DMS 273 treated with DMSO at 0.1 percent for 48 hours (cell line): ENCODE measurements around the gene QSOX1.
"Not testable (repeated sequence)": the region's sequence is repeated elsewhere in the genome, so short reads cannot be mapped to it uniquely, and the experiment has no call there.

Experiments
- DNase-seq: peaks from one replicate; lab custom pipeline; 2025; lab: John Stamatoyannopoulos, UW

The QSOX1 gene, protein sequence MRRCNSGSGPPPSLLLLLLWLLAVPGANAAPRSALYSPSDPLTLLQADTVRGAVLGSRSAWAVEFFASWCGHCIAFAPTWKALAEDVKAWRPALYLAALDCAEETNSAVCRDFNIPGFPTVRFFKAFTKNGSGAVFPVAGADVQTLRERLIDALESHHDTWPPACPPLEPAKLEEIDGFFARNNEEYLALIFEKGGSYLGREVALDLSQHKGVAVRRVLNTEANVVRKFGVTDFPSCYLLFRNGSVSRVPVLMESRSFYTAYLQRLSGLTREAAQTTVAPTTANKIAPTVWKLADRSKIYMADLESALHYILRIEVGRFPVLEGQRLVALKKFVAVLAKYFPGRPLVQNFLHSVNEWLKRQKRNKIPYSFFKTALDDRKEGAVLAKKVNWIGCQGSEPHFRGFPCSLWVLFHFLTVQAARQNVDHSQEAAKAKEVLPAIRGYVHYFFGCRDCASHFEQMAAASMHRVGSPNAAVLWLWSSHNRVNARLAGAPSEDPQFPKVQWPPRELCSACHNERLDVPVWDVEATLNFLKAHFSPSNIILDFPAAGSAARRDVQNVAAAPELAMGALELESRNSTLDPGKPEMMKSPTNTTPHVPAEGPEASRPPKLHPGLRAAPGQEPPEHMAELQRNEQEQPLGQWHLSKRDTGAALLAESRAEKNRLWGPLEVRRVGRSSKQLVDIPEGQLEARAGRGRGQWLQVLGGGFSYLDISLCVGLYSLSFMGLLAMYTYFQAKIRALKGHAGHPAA

DNA sequence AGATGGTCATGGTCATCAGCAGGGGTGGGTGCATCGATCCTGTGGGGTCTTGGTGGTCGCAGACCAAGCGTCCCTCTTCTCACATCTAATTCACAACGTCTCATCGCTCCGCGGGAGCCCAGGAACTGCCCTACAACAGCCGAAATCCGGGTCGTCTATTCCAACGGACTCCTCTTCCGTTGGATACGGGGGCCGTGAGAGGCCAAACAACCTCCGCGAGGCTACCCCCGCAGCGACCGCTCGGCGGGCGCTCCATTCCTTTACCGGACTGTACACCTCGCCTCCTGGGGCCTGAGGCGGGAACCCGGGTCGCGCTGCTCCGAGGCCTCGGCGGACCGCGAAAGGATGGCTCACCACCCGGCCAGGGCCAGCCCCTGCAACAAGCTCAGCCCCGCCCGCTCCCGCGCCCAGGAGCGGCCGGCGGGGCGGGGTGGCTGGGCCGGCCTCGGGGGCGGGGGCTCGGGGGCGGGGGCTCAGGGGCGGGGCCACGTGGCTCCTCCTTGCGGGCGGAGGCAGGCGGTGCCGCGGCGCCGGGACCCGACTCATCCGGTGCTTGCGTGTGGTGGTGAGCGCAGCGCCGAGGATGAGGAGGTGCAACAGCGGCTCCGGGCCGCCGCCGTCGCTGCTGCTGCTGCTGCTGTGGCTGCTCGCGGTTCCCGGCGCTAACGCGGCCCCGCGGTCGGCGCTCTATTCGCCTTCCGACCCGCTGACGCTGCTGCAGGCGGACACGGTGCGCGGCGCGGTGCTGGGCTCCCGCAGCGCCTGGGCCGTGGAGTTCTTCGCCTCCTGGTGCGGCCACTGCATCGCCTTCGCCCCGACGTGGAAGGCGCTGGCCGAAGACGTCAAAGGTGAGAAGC, at the start of gene QSOX1:
Gene QSOX1, plus strand, starts transcription at position 545 of the 857 bp plus-strand sequence. Its CDS starts 39 bp downstream, at position 584.
- DNase-seq, result peak; percentile 38

DNA sequence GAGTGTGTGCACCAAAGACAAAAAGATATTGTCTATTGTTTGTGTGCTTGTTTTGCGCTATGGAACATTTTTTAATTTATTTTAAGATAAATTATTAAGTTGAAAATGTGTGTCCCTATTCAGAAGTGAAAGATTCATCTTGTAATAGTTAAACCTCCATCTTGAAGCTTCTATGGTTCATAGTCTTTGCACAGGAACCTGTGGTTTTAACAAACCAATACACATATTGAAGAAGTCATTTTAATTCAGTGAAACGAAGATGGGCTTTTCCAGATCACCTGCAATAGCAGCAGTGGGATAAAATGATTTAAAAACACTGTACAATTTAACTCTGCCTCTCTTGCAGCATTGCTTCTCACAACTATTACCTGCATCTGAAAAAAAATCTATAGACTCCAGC, 42.6 kb upstream of the QSOX1 start:
- DNase-seq, result no peak

DNA sequence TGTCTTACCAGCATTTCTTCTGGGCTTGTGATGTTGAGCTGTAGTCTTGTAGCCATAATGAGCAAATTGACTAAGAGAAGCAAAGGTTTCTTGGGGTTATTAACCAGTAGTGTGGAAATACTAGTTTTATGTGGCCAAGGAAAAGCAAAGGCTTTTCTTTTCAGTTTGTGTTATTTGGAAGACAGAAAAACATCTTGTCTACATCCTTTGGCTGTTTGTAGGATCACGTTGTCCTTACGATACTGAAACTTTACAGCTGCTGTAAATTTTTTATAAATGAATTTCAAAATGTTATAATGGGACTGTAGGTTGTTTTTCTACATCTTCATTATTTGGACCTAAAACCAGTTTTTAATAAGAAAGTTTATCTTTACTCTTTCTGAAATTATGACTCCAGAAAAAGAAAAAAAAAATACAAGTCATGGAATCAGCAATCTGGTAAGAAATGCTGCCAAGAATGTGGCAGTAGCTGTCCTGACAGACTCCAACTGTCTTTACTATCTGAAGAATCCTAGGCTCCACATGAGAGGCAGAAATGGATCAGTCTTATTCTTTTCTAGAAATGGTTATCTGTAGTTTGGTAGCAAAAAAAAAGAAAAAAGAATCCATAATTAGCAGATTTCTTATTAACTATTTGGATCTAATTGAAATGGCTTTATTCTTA, 41.6 kb upstream of the QSOX1 start:
- DNase-seq, result no peak

DNA sequence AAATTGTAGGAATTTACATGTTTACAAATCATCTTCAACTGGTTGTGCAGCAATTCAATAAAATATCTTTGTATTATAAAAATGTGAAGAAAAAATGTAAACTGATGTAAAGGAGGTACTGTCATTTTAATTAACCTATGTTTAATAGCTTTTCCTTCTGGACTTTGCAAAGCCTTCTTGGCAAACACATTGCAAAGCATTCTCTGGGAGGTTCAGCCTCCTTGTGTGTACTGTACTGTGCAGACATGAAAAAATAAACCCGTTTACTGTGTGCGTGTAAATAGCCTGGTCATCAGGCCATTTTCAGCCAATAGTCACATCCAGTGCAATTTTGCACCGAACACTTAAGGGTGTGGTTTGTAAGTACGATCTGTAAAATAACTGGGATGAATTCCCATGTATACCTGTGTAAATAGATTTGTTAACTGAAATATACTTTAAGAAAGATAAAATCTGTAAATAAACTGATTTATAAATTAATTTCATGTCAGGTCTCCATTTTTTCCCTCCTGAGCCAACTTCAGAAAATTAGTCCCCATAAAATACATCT, 40.2 kb upstream of the QSOX1 start:
- no peak for DNase-seq

DNA sequence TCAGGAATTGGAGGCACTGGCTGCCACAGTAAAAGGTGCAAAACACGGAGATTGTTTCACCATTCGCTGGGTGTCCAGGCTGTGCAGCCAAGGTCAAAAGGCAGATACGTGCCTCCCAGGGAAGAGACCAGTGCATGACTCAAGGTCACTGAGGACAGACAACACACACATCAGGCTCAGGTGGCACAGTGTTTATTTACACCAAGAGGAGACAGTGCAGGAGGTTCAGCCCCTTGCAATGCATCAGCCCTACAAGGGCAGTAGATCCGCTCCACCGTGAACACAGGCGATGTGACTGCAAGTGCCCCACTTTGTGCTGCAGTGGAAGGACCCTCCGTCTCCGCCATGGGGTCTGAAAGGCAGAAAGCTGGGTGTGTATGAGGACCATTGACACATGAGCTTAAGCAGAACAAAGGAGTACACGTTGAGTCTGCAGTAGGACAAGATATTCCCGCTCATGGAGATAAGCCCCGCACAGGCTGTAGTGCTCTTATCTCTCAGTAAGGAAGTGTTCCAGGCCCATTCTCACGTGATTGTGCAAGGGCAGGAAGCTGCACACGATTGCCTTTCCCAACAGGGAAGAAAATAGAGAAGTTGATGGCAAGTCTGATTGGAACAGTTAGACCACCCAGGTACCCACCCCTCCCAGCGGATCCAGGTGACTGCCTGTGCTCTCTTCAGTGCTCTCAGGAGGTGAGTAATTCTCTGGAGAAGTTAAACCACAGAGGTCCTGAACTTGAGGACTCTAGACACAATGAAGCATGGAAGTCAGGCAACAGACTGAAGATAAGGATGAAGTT, 37.5 kb upstream of the QSOX1 start:
- DNase-seq, result no peak

DNA sequence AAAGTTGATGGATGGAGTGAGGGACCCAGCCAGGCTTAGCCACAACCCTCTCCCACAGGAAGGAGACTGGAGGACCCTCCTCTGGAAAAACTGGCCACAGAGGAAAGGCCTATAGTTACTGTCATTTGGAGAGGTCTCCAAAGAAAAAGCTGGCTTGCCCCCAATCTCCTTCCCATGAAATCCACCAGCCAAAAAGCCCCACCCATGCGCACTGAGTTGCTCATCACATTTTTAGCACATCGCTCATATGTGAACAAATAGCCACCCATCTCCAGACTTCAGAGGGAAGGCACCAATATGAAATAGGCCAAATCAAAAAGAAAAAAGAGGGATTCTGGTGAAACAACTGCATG, 36.9 kb upstream of the QSOX1 start:
- DNase-seq, result no peak

DNA sequence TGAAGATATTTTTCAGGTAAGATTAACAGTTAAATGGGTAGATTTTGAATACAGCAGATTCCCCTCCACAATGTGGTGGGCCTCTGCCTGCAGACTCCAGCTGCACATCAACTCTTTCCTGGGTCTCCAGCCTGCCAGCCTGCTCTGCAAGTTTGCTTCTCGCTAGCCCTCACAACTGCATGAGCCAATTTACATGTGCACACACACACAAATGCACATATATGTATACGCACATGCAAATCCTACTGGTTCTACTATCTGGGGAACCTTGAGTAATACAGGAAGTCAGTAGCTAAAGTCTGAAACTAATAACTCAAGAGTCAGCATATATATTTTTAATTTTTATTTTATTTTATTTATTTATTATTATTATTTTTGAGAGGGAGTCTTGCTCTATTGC, 34.8 kb upstream of the QSOX1 start:
- DNase-seq, result no peak

DNA sequence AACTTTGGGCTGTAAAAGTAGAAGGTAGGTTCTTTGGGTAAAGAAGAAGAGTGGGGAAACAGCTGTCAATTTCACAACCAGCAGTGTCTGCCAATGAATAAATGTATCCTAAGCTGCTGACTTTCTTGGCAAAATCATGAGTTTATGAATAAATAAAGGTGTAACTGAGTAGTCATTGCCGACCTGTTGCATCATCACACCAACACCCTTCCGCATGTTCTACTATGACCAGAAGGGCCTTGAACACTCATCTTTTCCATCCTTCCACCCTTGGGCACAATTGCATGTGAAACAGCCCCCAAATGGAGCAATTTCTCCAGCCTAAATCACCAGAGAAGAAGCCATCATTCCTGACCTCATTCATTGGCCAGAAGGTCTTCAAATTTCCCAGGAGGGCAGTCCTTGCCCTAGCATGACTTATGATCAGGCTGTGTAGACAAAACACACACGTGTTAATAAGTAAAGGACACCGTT, 31.2 kb upstream of the QSOX1 start:
- no peak for DNase-seq

DNA sequence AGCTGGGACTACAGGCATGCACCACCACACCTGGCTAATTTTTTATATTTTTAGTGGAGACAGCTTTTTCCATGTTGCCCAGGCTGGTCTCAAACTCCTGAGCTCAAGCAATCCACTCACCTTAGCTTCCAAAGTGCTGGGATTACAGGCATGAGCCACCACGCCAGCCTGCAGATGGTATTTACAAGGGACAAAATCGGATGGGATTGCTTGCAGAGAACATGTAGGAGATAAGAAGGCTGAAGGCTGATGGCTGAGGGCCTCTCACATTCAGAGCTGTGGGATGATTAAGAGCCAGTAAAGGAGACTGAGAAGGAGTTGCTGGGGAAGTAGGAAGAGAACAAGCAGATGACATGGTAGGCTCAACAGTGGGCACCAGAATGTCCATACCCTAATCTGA, 24.0 kb upstream of the QSOX1 start:
- no peak for DNase-seq

DNA sequence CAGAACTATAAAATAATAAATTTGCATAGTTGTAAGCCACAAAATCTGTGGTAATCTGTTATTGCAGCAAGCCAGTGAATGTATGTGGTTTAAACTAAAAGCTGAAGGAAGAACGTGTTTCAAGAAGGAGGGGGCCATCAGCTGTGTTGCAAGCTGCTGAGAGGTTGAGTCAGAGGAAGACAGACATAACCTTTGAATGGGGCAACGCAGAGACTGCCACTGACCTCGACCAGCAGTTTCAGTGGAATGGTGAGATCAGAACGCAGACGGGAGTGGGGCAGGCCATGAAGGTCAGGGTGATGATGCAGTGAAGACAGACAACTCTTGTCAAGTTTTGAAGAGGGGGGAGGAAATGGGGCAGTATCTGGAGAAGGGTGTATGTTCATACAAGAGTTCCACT, 23.2 kb upstream of the QSOX1 start:
- no peak for DNase-seq

DNA sequence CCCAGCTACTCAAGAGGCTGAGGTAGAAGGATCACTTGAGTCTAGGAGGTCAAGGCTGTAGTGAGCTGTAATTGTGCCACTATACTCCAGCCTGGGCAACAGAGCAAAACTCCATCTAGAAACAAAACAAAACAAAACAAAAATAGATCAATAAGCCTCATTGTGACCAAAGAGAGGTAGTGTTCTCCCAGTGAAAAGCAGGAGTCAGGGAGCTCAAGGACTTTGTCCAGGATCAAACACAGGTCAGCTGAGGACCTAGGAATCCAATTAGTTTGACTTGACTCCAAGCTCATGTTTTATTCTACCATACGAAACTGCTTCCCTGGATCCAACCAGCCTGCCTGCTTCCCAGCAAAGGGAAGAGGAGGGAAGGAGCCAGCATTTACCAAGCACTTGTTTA, 21.5 kb upstream of the QSOX1 start:
- no peak for DNase-seq

DNA sequence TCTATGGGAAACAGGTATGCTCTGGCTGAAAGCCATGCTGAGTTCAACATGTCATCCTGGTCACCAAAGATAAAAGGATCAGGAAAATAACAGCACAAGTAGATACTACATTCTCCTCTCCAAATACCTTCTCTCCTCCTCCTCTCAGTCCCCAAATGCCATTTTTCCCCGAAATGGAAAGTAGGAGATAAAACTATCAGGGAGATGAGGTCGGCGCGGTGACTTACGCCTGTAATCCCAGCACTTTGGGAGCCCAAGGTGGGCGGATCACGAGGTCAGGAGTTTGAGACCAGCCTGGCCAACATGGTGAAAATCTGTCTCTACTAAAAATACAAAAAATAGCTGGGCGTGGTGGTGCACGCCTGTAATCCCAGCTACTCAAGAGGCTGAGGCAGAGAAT, 21.0 kb upstream of the QSOX1 start:
- not testable (repeated sequence) for DNase-seq

DNA sequence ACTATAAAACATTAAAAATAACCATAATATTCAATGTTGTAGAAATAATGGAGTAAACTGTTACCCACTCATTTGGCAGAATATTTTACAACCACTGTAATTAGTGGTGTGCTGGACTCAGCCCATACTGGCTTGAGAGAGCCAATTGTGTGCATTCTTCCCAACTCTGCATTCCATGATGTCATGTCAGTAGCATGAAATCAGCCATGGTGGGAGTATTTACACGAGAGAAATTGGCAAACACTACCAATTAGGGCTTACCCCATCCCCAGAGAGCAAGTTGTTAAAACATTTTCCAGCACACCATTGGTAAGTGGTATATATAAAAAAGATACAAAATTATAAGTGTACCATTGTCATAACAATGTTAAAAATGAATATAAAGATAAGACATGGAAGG, 19.1 kb upstream of the QSOX1 start:
- DNase-seq, result no peak

DNA sequence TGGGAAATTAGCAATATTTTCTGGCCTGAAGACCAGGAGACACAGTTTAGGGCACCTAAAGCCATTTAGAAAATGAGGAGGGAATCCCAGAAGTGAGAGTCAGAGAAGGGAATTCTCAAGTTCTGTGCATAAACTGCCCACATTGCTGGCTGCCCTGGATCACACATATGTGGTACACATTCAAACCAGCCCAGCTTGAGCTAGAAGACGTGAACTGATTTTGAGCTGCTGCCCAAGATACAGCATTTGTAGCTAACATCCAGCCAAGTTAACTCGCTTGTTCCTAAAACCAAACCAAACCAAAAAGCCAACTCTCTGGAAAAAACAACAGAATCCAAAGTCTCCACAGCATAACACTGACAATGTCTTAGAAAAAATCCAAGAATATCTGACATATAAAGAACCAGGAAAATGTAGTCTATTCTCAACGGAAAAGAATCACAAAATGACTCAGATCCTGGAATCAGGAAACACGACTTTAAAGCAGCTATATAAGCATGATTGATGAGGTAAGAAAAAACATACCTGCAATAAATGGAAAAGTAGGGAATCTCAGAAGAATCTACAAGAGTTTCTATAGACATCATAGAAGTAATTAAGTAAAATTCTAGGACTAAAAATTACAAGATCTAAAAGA, 18.2 kb upstream of the QSOX1 start:
- DNase-seq, result no peak

DNA sequence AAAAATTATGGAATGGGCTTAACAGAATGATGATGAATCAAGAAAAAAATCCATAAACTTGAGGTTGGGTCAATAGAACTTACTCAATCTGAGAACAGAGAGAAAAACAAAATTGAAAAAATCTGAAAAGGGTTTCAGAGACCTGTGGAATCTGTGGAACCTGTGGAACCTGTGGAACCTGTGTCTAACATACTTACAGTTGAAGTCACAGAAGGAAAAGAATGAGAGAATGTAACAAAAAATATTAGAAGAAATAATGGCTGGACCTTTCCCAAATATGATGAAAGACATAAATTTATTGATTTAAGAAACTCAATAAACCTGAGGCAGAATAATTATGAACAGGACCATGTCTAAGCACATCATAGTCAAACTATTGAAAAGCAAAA, 17.7 kb upstream of the QSOX1 start:
- no peak for DNase-seq

DNA sequence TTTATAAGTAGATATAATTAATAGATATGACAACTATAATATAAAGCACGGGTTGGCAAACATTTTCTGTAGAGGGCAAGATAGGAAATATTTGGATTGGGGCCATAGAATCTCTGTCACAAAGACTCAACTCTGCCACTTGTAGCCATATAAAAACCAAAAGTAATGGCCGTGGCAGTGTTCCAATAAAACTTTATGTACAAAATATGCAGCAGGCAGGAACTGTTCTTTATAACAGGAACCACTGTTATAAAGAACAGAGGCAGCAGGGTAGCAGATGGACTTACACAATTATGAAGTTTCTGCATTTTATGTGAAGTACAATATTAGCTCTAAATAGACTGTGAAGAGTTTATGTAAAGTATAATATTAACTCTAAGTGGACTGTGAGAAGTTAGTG, 16.9 kb upstream of the QSOX1 start:
- no peak for DNase-seq

DNA sequence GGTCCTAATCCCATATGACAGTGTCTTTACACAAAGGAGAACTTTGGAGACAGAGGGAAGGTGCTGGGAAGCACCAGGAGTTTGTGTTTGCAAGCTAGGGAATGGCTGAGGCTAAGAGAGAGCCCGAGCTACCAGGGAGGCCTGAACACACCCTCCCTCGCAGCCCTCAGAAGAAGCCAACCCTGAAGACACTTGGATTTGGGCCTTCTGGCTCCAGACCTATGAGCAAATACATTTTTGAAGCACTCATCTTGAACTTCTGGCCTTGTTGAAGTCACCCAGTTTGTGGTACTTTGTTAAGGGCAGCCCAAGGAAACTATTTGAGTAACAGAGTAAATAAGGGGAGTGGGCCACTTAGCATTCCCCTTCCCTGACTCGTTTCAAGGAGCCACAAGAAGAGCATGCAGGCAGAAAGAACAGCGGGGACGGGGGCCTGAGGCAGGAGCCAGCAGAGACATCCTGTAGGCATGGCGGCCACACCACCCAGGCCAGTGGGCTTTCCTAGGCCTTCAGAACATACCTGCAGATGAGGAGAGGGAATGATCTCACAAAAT, 13.2 kb upstream of the QSOX1 start:
- DNase-seq, result no peak

DNA sequence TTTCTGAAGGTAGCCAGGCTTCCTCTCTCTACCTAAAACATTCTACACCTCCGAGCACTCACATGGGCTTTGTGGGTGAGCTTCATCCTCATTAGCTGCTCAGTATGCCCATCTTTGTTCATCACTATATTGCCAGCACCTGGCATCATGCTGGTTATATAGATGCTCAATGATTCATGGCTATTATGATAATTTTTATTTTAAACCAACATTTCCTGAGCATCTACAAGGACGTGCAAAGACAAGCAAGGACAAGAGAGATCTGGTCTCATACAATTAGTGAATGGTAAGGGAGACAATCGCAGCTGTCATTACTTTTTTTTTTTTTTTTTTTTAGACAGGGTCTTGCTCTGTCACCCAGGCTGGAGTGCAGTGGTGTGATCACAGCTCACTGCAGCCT, 11.3 kb upstream of the QSOX1 start:
- no peak for DNase-seq

DNA sequence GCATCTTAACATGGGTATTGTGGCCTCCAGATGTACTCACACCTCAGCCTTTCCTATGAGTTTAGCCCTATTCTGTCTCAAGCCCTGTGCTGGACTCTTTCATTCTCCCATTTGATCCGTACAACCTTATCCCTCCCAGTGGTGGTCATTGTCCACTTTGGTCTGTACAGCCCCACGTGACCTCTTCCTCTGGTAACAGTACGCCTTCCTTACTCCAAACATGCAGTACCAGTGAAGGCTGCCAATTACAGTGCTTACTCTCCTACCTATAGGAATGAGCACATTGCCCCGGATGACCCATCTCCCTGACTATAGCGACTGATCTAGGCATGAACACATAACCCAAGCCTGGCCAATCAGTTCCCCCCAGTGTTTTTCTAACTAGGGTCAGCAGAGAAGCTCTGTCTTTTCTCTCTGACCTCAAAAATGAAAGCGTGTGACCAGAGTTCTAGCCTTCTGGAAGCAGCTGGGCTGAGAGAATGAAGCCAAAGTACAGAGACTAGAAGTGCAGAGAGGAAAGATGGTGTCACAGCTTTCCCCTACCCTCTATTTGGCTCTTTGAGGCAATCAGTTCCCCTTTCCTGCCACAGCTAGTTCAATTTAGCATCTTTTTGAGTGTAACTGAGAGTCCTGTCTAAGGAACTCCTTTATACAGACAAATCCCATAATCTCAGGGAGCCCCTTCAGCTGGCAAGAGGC, 9.9 kb upstream of the QSOX1 start:
- no peak for DNase-seq
